ENCODE measurements around the gene IGF2. TPM values are rescaled to one million over a fixed set of nuclear protein-coding genes. Genes with fewer than 3 reads are reported as not detected.

Gene IGF2
- total and polyA plus RNA-seq, 10 of the 15 experiments (the other 5 are each of a cell fraction or from before 2014, with no cell fraction given) = 0.41 TPM; not detected in 9

DNA sequence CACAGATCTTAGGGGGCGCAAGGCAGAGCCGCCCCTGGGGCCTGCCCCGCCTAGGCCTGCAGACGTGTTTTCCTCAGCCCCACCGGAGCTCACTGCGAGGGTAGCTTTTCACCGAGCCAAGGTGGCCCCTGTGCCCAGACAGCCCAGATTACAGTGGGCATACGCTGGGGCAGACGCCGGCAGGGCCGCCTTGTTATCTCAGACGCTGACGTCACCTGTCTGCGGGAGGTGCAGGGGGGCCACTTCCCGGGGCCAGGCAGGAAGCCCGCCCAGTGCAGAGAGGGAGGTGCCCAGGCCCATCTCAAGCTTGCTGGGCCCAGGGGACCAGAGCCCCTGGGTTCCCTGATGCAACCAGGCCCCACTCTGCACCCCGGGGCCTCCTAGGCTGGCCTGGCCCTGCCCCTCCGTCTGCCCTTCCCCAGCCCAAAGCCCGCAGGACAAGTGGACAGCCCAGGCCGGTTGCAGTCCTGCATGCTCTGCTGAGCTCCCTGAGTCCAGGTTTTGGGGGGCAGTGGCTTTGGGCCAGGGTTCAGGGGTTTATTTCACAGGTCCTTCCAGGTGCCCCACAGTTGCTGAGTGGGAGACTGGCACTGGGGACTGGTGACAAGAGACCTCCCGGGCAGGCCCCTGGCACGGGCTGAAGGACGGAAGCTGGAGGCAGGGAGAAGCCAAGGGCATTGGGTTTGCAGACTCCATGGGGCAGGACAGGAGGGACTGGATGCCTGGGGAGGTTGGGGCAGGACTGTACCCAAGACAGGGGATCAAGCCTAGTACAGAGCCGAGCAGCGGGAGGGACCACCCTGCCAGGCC lies 38.6 kb downstream of the IGF2 start (continued):
- no peak for TF ChIP-seq IKZF2 (IDR thresholded peaks at IDR 0.05)
- TF ChIP-seq HDAC2 (IDR thresholded peaks at IDR 0.05) = no peak
- TF ChIP-seq TAF1 (IDR thresholded peaks at IDR 0.05; ENCODE audit: borderline replicate concordance, low read depth, low read length) = no peak
- TF ChIP-seq MTA3 (IDR thresholded peaks at IDR 0.05; ENCODE audit: borderline replicate concordance, low read length) = no peak

DNA sequence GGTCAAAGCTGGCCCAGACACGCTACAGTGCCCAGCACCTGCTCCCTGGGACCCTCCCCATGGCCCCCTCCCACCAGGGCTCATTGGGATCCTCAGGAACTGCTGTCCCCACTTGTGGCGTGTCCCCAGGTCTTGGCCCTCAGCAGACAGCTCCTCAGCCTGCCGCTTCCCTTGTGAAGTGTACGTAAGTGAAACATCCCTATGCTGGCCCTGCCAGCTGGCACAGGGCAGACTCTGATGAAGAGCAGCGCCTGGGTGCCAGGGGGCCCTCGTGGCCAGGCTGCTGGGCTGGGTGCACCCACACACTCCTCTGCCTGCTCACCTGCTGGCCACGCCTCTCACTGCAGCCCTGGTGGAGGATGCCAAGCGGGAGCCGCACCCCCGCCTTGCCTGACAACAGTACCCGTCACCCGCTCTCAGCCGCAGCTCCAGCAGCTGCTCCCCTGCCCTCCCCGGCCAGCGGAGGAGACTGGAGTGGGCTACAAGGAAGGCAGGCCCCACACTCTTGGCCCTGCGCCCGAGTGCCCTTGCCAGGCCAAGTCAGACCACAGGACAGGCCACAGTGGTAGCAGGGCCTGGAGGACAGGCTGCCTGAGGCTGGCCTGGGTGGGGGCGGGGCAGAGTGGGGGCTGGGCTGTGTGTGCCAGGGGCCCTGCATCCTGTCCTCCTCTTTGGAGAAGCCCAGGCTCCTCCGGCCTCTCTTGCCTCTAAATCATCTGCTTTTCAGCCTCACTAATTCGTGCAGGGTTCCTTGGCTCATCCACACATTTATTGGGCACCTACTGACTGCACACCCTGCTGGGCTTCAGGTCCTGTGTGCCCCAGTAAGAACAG lies 39.5 kb downstream of the IGF2 start:
- in situ Hi-C loops (cut with MboI) = no loop called here
- ATAC-seq (no peak), FAIRE-seq (no peak), DNase-seq (ENCODE audit: low read depth, low spot score) (no peak)
- ChIA-PET POLR2A (no interaction called here), SMC1A (ENCODE audit: uncharacterized antibody, unreplicated experiment) (no interaction called here), RAD21 (ENCODE audit: unreplicated experiment) (no interaction called here), CTCF (no interaction called here)
- BruUV-seq (replicated peaks) = no TSS peak
- Histone ChIP-seq H3K79me2 (ENCODE audit: control insufficient read depth, insufficient read depth, low read length) (no peaks in the 10 kb centered on the region), H3K27me3 (replicated peaks in 1 of 2; ENCODE audit: control insufficient read depth in 2 of 2, insufficient read depth in 2 of 2, low read length in 1 of 2) (no peaks in the 10 kb centered on the region), H2AFZ (ENCODE audit: control insufficient read depth, low read depth, low read length) (no peak overlapping the region), H3K9me3 (replicated peaks; ENCODE audit: control insufficient read depth, insufficient read depth, low read length) (no peaks in the 10 kb centered on the region), H3K4me1 (ENCODE audit: control insufficient read depth, insufficient read depth, low read length) (no peaks in the 10 kb centered on the region), H4K20me1 (ENCODE audit: control insufficient read depth, insufficient read depth) (no peaks in the 10 kb centered on the region; the same call in 1 of the 2 replicates), H3K27ac (ENCODE audit: control insufficient read depth, insufficient read depth) (no peak overlapping the region), H3K36me3 (ENCODE audit: control insufficient read depth in 2 of 2, insufficient read depth in 2 of 2, low read length in 1 of 2) (no peaks in the 10 kb centered on the region), H3K9ac (ENCODE audit: control insufficient read depth, insufficient read depth, low read length) (no peak overlapping the region), H3K4me2 (ENCODE audit: control insufficient read depth, insufficient read depth) (no peak overlapping the region), H3K4me3 (no peak overlapping the region)
- intact Hi-C loops (cut with micrococcal nuclease; ENCODE audit: unreplicated experiment) = no loop called here
- WGBS (ENCODE audit: insufficient coverage, insufficient replicate concordance, low lambda C conversion rate, missing lambda C conversion rate) = 16% methylated on average over 20 of the region's 20 CpGs
- TF ChIP-seq, protein P1, sequence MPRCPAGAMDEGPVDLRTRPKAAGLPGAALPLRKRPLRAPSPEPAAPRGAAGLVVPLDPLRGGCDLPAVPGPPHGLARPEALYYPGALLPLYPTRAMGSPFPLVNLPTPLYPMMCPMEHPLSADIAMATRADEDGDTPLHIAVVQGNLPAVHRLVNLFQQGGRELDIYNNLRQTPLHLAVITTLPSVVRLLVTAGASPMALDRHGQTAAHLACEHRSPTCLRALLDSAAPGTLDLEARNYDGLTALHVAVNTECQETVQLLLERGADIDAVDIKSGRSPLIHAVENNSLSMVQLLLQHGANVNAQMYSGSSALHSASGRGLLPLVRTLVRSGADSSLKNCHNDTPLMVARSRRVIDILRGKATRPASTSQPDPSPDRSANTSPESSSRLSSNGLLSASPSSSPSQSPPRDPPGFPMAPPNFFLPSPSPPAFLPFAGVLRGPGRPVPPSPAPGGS (IDR thresholded peaks at IDR 0.05; ENCODE audit: borderline replicate concordance, insufficient read depth, low read depth, low read length, poor library complexity, severe bottlenecking) = no peak
- TF ChIP-seq SMAD5 (IDR thresholded peaks at IDR 0.05; ENCODE audit: low read depth) = no peak
- TF ChIP-seq, protein P2, sequence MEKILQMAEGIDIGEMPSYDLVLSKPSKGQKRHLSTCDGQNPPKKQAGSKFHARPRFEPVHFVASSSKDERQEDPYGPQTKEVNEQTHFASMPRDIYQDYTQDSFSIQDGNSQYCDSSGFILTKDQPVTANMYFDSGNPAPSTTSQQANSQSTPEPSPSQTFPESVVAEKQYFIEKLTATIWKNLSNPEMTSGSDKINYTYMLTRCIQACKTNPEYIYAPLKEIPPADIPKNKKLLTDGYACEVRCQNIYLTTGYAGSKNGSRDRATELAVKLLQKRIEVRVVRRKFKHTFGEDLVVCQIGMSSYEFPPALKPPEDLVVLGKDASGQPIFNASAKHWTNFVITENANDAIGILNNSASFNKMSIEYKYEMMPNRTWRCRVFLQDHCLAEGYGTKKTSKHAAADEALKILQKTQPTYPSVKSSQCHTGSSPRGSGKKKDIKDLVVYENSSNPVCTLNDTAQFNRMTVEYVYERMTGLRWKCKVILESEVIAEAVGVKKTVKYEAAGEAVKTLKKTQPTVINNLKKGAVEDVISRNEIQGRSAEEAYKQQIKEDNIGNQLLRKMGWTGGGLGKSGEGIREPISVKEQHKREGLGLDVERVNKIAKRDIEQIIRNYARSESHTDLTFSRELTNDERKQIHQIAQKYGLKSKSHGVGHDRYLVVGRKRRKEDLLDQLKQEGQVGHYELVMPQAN (conservative IDR thresholded peaks at IDR 0.05) = no peak
- TF ChIP-seq TCF12 (IDR thresholded peaks at IDR 0.05; ENCODE audit: low read depth, low read length) = no peak
- TF ChIP-seq CBFB (IDR thresholded peaks at IDR 0.05; ENCODE audit: low read depth) = no peak
- TF ChIP-seq FOXM1 (IDR thresholded peaks at IDR 0.05; ENCODE audit: low read depth, low read length) = no peak
- no peak for TF ChIP-seq YBX1 (IDR thresholded peaks at IDR 0.05)
- no peak for TF ChIP-seq SMC3 (IDR thresholded peaks at IDR 0.05; ENCODE audit: borderline replicate concordance, low read length)
- TF ChIP-seq CHD1 (IDR thresholded peaks at IDR 0.05; ENCODE audit: low read depth, low read length) = no peak

Data from GM12878 (cell line).